ENCODE results near the gene CRX. TPM values are rescaled to one million over a fixed set of nuclear protein-coding genes. Genes with fewer than 3 reads are reported as not detected.

The CRX gene
- total RNA-seq, 1 experiment from 2014 or later: not detected

- ChIA-PET POLR2A (ENCODE audit: unreplicated experiment) (no interaction called here), CTCF (no interaction called here)
- no TSS peak for BruUV-seq (replicated peaks)
- intact Hi-C loops (cut with micrococcal nuclease; ENCODE audit: unreplicated experiment): no loop called here
- no peak overlapping the region for H3K4me2 ChIP-seq
- no peak overlapping the region for H2AFZ ChIP-seq
- H3K9me3 ChIP-seq (ENCODE audit: insufficient read depth, low read depth): no peaks in the 10 kb centered on the region
- H3K27me3 ChIP-seq (ENCODE audit: insufficient read depth, low read depth): peaks cover 85% of the 10 kb centered on the region
- DNase-seq: no peak
- H3K4me3 ChIP-seq: no peak overlapping the region
- H3K9me2 ChIP-seq (ENCODE audit: insufficient read depth): no peaks in the 10 kb centered on the region
- no peaks in the 10 kb centered on the region for H3K79me2 ChIP-seq (ENCODE audit: low read depth)
- TF ChIP-seq CTCF (conservative IDR thresholded peaks at IDR 0.05) (no peak), EZH2 (IDR thresholded peaks at IDR 0.05; ENCODE audit: low read depth) (no peak)
- H3K4me1 ChIP-seq (replicated peaks; ENCODE audit: insufficient read depth): no peaks in the 10 kb centered on the region
- 0 out of 2 replicates have a peak, but pooled peaks cover 6% of the 10 kb centered on the region for H3F3A ChIP-seq (ENCODE audit: insufficient read depth, low read depth)
- H4K20me1 ChIP-seq (ENCODE audit: insufficient read depth): no peaks in the 10 kb centered on the region
- no peaks in the 10 kb centered on the region for H3K36me3 ChIP-seq (ENCODE audit: low read depth)
- H3K27ac ChIP-seq: no peak overlapping the region
Measured at GRCh38 chr19:47881757-47882156, 60.0 kb downstream of the CRX start.

GRCh38 chr19:47882890-47883289, 61.2 kb downstream of the CRX start:
- no TSS peak for BruUV-seq (replicated peaks)
- intact Hi-C loops (cut with micrococcal nuclease; ENCODE audit: unreplicated experiment): no loop called here
- no peak overlapping the region for H3K4me3 ChIP-seq
- H3K4me1 ChIP-seq (replicated peaks; ENCODE audit: insufficient read depth): no peaks in the 10 kb centered on the region
- CTCF ChIA-PET: no interaction called here
- no peaks in the 10 kb centered on the region for H4K20me1 ChIP-seq (ENCODE audit: insufficient read depth)
- no peaks in the 10 kb centered on the region for H3K9me3 ChIP-seq (ENCODE audit: insufficient read depth, low read depth)
- POLR2A ChIA-PET (ENCODE audit: unreplicated experiment): no interaction called here
- no peak overlapping the region for H3K4me2 ChIP-seq
- H3K27ac ChIP-seq: no peak overlapping the region
- no peak for DNase-seq
- H3K27me3 ChIP-seq (ENCODE audit: insufficient read depth, low read depth): peaks cover 83% of the 10 kb centered on the region
- no peak for TF ChIP-seq CTCF (conservative IDR thresholded peaks at IDR 0.05)
- no peak for TF ChIP-seq EZH2 (IDR thresholded peaks at IDR 0.05; ENCODE audit: low read depth)
- H3K9me2 ChIP-seq (ENCODE audit: insufficient read depth): no peaks in the 10 kb centered on the region
- H3K79me2 ChIP-seq (ENCODE audit: low read depth): no peaks in the 10 kb centered on the region
- H3K36me3 ChIP-seq (ENCODE audit: low read depth): no peaks in the 10 kb centered on the region
- H2AFZ ChIP-seq: no peak overlapping the region
- H3F3A ChIP-seq (ENCODE audit: insufficient read depth, low read depth): 0 out of 2 replicates have a peak, but pooled peaks cover 6% of the 10 kb centered on the region

GRCh38 chr19:47885067-47885463, 63.3 kb downstream of the CRX start:
- Histone ChIP-seq H3K27me3 (ENCODE audit: insufficient read depth, low read depth) (peaks cover 81% of the 10 kb centered on the region), H3K9me3 (ENCODE audit: insufficient read depth, low read depth) (no peaks in the 10 kb centered on the region), H3F3A (ENCODE audit: insufficient read depth, low read depth) (0 out of 2 replicates have a peak, but pooled peaks cover 6% of the 10 kb centered on the region), H4K20me1 (ENCODE audit: insufficient read depth) (no peaks in the 10 kb centered on the region), H3K9me2 (ENCODE audit: insufficient read depth) (no peaks in the 10 kb centered on the region), H3K27ac (no peak overlapping the region), H3K4me2 (no peak overlapping the region; the same call in 1 of the 2 replicates), H3K36me3 (ENCODE audit: low read depth) (no peaks in the 10 kb centered on the region), H3K4me1 (replicated peaks; ENCODE audit: insufficient read depth) (no peaks in the 10 kb centered on the region), H3K79me2 (ENCODE audit: low read depth) (no peaks in the 10 kb centered on the region), H2AFZ (no peak overlapping the region), H3K4me3 (no peak overlapping the region)
- BruUV-seq (replicated peaks): no TSS peak
- no peak for DNase-seq
- POLR2A ChIA-PET (ENCODE audit: unreplicated experiment): no interaction called here
- no peak for TF ChIP-seq EZH2 (IDR thresholded peaks at IDR 0.05; ENCODE audit: low read depth)
- no peak for TF ChIP-seq CTCF (conservative IDR thresholded peaks at IDR 0.05)
- intact Hi-C loops (cut with micrococcal nuclease; ENCODE audit: unreplicated experiment): no loop called here
- CTCF ChIA-PET: no interaction called here
